GM18868 (cell line): ENCODE results near the gene ADCY3.

Source experiments
- ATAC-seq: cut with Tn5 transposase; IDR thresholded peaks from one replicate; pipeline ENCODE4 v1.9.1; 2021; ENCODE audit warnings: mild to moderate bottlenecking, moderate library complexity; ENCODE audit not compliant: unreplicated experiment

ADCY3 gene

GRCh38 chr2:24832073-24832461 lies 88.0 kb downstream of the ADCY3 start:
- ATAC-seq: no peak

- ATAC-seq: no peak
These were observed 88.6 kb downstream of the ADCY3 start for GRCh38 chr2:24831221-24832072.

DNA sequence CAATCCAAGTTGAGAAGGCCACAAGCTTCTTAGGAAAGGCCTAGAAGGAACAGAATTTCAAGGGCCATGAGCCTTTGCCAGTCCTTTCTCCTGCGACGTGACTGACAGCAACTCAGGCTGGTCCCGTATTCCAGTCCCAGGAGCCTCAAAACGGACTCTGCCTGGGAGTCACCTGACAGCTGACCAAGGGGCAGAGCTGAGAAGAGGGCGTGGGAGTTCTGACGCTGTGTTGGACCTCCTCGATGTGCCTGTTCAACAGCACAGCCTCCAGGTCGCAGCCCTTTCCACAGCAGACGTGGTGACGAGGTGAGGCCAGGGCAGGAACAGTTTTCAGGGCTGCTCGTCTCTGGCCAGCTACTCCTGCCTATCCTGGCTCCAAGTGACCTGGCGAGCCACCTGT lies 89.3 kb downstream of the ADCY3 start:
- ATAC-seq: no peak

- ATAC-seq: no peak
These were observed 89.7 kb downstream of the ADCY3 start for GRCh38 chr2:24830351-24830750.

GRCh38 chr2:24828238-24828996 lies 91.6 kb downstream of the ADCY3 start:
- no peak for ATAC-seq

DNA sequence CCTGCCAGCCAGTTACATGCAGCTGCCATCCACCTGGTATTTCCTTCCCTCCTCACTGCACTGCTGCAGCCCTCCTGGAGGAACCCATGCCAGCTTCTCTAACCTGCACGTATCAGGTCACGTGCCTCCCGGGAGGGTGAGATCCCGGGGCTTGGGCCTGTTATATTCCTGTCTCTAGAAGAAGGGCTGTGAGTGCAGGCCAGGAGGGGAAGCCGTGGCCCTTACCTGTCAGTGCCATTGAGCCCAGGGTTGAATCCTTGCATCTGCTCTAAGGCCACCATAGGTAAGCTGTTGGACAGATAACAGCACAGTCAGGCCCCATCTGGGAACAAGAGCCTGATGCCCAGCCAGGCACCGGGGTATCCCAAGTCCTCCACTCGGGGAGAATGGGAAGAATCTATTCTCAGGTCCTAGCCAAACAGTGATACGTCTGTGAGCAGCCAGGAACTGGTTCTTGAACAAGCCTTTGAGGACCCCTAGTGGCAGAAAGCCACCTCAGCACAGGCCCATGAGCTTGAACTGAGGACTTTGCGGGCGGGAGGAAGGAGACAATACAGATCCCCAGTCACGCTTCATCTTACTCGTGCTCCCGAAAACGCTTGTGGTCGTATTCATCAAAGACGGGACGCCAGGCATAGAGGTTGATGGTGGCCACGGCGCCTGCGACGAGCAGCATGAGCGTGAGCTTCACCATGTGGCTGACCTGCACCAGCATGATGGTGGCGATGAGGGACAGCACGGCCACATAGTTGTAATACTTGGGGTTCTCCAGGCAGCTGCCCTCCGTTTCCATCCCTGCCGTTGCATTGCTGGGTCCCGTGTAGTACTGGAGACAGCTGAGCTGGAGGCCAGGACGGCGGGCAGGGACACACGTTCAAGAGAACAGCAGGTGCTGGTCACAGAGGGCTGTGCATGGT lies 92.5 kb downstream of the ADCY3 start:
- ATAC-seq: peak; percentile 73

- no peak for ATAC-seq
These were observed 93.3 kb downstream of the ADCY3 start for GRCh38 chr2:24826773-24827145.

- no peak for ATAC-seq
These were observed 93.9 kb downstream of the ADCY3 start for GRCh38 chr2:24825883-24826772.

DNA sequence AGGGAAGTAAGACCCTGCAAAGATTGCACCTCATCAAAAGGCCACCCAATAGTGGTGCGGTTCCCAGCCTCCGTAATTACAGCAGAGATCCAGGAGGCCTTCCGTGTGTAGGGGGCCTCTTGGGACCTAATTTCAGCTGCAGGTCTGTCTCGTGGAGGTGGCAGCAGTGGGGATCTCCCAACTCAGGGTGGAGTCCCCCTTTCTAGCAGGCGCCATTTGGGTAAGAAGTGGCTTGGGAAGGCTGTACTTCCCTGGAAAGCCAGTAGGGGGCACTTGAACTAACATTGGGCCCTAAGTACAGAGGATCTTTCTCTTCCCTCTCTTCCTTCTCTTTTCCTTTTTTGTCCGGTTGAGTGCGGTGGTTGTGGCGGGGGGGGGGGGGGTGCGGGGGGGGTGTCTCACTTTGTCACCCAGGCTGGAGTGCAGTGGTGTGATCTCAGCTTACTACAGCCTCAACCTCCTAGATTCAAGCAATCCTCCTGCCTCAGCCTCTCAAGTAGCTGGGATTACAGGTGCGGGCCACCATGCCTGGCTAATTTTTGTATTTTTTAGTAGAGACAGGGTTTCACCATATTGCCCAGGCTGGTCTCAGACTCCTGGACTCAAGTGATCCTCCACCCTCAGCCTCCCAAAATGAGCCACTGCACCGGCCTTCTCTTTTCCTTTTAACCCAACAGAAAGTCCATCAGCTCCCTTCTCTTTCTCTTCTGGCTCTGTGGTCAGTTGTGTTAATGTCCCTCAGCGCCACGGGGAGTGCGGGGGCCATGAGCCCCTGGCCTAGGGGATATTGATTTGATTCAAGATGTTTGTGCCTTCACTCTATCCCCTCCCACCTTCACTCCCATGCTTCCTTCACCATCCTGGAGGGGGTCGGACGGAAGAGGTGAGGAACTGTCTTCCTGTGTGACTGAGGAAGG lies 94.8 kb downstream of the ADCY3 start:
- ATAC-seq: no peak

DNA sequence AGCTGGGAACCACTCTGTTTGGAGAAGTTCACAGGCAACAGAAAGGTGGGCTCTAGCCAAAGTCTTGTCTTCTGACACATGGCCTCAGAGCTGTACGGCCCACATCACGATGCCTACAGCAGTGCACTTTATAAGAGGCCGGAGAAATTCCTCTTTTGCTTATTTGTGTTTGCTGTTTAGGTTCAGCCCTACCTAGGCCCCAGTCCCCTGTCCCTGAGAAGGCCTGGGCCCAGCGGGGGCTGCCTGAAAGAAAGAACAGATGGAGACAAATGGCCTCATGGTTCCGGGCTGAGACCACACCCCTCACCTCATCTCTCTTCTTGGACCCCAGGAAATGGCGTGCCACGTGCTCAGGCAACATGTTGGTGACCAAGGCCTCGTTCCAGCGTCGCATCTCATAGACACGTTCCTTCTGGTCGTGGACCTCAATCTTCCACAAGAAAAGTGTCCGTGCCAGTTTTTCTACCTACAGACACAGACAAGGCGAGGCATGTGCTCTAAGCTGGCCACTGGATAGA lies 95.9 kb downstream of the ADCY3 start:
- no peak for ATAC-seq

DNA sequence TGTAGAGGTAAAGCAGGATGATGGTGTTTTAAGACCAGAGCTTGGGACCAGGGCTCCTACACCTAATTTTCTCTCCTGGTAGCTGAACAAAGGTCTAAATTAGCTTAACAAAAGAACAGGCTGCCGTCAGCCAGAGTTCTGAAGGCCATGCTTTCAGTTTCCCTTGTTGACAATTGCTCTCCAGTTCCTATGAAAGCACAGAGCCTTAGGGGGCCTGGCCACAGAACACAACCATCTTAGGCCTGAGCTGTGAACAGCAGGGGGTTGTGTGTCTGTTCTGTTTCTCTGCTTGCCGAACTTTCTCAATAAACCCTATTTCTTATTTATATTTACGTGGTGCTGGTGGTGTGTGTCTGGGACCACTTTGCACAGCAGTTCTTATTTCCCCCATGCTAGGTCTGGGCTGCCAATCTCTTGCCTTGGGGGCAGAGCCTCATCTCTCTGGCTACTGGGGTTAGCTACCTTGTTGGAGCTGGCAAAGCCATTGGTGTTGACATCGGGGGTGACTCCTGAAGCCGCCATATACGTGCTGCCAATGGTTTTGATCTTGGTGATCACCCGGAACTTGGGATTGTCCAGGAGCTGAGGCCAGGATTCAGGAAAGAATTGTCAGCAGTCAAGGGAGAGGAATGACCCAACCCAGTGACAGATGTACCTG lies 97.9 kb downstream of the ADCY3 start:
- no peak for ATAC-seq

DNA sequence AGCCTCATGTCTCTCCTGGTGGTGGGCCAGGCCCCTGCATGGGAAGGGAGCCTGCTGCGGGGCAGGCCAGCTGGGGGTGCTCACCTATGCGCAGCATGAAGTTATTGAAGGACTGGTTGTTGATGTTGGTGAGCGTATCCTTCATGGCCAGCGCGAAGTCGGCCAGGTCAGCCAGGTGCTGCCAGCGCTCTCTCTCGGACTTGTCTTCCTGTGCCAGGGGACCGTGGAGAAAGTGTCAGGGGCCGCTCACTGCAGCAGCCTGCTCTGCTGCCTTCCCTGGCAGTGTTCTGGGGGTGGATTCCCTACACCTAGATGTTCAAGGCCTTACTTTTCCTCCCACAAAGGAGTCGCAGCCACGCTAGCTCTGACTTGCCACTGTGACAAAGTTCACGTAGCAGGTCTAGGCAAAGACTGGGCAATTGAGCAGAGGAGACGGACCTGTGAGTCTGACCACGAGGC lies 98.6 kb downstream of the ADCY3 start:
- ATAC-seq: no peak

- no peak for ATAC-seq
These were observed 99.2 kb downstream of the ADCY3 start for GRCh38 chr2:24820598-24821432.

GRCh38 chr2:24820175-24820513 lies 99.9 kb downstream of the ADCY3 start:
- ATAC-seq: no peak

DNA sequence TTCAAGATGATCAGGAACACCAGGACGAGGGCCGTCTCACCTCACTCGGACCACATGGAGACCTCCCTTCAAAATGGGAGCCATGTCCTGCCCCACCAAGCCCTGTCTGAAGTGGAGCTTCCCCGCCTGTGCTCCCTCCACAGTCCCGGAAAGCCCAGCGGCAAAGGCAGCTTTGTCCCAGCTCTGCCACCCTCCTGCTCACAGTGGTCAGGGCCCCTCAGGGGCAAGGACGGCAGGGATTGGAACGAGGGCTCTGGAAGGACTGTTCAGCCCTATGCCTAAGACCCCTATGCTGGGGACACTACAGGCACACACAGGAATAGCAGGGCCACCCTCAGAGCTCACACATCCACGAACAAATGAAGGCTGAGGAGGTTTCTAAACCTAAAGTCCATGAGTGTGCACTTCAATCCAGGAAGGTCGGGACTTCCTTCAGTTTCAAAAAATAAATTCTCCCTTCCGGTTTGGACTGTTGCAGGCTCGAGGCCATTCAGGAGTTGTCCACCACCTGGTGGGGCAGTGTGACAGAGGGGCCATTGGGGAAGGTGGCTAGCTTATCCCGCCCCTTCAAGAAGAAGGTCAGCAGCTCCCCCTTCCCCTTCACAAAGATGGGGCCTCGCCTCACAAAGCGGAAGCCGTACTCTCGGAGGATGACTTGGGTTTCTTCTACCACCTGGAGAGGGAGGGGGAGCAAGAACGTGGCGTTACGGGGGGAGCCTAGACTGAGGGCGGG lies 100.4 kb downstream of the ADCY3 start:
- no peak for ATAC-seq

GRCh38 chr2:24818721-24819167 lies 101.3 kb downstream of the ADCY3 start:
- no peak for ATAC-seq

DNA sequence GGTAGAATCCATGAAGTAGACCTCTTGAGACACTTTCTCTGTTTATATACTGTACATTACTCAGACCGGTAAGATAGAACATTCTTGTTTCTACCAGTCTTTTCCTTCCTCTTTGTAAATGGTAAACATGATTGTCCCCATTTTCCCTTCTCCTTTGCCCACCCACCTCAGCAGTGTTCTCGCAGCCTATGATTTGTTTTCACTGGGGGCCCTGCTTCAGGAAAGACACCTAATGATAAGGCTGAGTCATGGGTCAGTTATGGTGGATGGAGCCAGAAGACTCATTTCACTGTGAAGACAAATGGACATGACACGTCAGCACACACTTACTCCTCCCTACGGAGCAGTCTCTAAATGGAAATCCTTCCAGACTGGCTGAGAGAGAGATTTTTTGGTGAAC lies 103.2 kb downstream of the ADCY3 start:
- ATAC-seq: no peak
